ENCODE results near the gene STMND1. TPM values are rescaled to one million over a fixed set of nuclear protein-coding genes. Genes with fewer than 3 reads are reported as not detected.

STMND1 gene
- polyA plus RNA-seq, 1 donor from 2014 or later = 0.59 TPM

GRCh38 chr6:17081860-17082508 lies 19.9 kb upstream of the STMND1 start:
- H3K9me2 ChIP-seq (ENCODE audit: insufficient read depth, low read length) = no peaks in the 10 kb centered on the region
- H3K9me3 ChIP-seq (ENCODE audit: low read length) = no peaks in the 10 kb centered on the region
- H3K4me2 ChIP-seq (ENCODE audit: low read length) = no peak overlapping the region
- H3K27ac ChIP-seq (ENCODE audit: low read length) = no peak overlapping the region
- no peak overlapping the region for H3K9ac ChIP-seq (ENCODE audit: low read length)
- H3K36me3 ChIP-seq (ENCODE audit: insufficient read depth, low read length) = no peaks in the 10 kb centered on the region
- no peak overlapping the region for H2AFZ ChIP-seq (ENCODE audit: low read depth, low read length)
- no peaks in the 10 kb centered on the region for H4K20me1 ChIP-seq (ENCODE audit: insufficient read depth)
- no peaks in the 10 kb centered on the region for H3K27me3 ChIP-seq (ENCODE audit: insufficient read depth, low read depth, low read length)
- no peak overlapping the region for H3K4me3 ChIP-seq (ENCODE audit: low read length)
- no peak for TF ChIP-seq EP300 (conservative IDR thresholded peaks at IDR 0.05; ENCODE audit: poor library complexity, severe bottlenecking)
- TF ChIP-seq REST (IDR thresholded peaks at IDR 0.05; ENCODE audit: borderline replicate concordance) = no peak
- no peak for TF ChIP-seq MXI1 (conservative IDR thresholded peaks at IDR 0.05; ENCODE audit: poor library complexity, severe bottlenecking)
- TF ChIP-seq EZH2 (IDR thresholded peaks at IDR 0.05; ENCODE audit: borderline replicate concordance, insufficient read depth, low read length, poor library complexity, severe bottlenecking) = no peak
- TF ChIP-seq SMC3 (conservative IDR thresholded peaks at IDR 0.05; ENCODE audit: poor library complexity) = no peak
- TF ChIP-seq, protein P1, sequence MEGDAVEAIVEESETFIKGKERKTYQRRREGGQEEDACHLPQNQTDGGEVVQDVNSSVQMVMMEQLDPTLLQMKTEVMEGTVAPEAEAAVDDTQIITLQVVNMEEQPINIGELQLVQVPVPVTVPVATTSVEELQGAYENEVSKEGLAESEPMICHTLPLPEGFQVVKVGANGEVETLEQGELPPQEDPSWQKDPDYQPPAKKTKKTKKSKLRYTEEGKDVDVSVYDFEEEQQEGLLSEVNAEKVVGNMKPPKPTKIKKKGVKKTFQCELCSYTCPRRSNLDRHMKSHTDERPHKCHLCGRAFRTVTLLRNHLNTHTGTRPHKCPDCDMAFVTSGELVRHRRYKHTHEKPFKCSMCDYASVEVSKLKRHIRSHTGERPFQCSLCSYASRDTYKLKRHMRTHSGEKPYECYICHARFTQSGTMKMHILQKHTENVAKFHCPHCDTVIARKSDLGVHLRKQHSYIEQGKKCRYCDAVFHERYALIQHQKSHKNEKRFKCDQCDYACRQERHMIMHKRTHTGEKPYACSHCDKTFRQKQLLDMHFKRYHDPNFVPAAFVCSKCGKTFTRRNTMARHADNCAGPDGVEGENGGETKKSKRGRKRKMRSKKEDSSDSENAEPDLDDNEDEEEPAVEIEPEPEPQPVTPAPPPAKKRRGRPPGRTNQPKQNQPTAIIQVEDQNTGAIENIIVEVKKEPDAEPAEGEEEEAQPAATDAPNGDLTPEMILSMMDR (IDR thresholded peaks at IDR 0.05; ENCODE audit: poor library complexity, severe bottlenecking) = no peak
- TF ChIP-seq RAD21 (conservative IDR thresholded peaks at IDR 0.05) = no peak
- TF ChIP-seq POLR2AphosphoS5 (IDR thresholded peaks at IDR 0.05) = no peak
- no peak for TF ChIP-seq TAF1 (IDR thresholded peaks at IDR 0.05; ENCODE audit: low read depth)
- no peaks in the 10 kb centered on the region for H3F3A ChIP-seq (ENCODE audit: insufficient read depth, low read length, poor library complexity, severe bottlenecking)
- no peaks in the 10 kb centered on the region for H3K79me2 ChIP-seq (replicated peaks; ENCODE audit: insufficient read depth, low read length)

GRCh38 chr6:17083397-17083796 lies 18.5 kb upstream of the STMND1 start:
- Histone ChIP-seq H3K4me3 (ENCODE audit: low read length) (no peak overlapping the region), H4K20me1 (ENCODE audit: insufficient read depth) (no peaks in the 10 kb centered on the region), H3K79me2 (replicated peaks; ENCODE audit: insufficient read depth, low read length) (no peaks in the 10 kb centered on the region), H3K27me3 (ENCODE audit: insufficient read depth, low read depth, low read length) (no peaks in the 10 kb centered on the region), H3K27ac (ENCODE audit: low read length) (no peak overlapping the region), H3F3A (ENCODE audit: insufficient read depth, low read length, poor library complexity, severe bottlenecking) (no peaks in the 10 kb centered on the region), H3K4me2 (ENCODE audit: low read length) (no peak overlapping the region), H3K9me3 (ENCODE audit: low read length) (no peaks in the 10 kb centered on the region), H3K36me3 (ENCODE audit: insufficient read depth, low read length) (no peaks in the 10 kb centered on the region), H3K9me2 (ENCODE audit: insufficient read depth, low read length) (no peaks in the 10 kb centered on the region), H3K9ac (ENCODE audit: low read length) (no peak overlapping the region), H2AFZ (ENCODE audit: low read depth, low read length) (no peak overlapping the region)
- TF ChIP-seq, protein P1 (IDR thresholded peaks at IDR 0.05; ENCODE audit: poor library complexity, severe bottlenecking) = no peak
- TF ChIP-seq REST (IDR thresholded peaks at IDR 0.05; ENCODE audit: borderline replicate concordance) = no peak
- TF ChIP-seq TAF1 (IDR thresholded peaks at IDR 0.05; ENCODE audit: low read depth) = no peak
- no peak for TF ChIP-seq SMC3 (conservative IDR thresholded peaks at IDR 0.05; ENCODE audit: poor library complexity)
- no peak for TF ChIP-seq EZH2 (IDR thresholded peaks at IDR 0.05; ENCODE audit: borderline replicate concordance, insufficient read depth, low read length, poor library complexity, severe bottlenecking)
- no peak for TF ChIP-seq RAD21 (conservative IDR thresholded peaks at IDR 0.05)
- no peak for TF ChIP-seq POLR2AphosphoS5 (IDR thresholded peaks at IDR 0.05)
- no peak for TF ChIP-seq EP300 (conservative IDR thresholded peaks at IDR 0.05; ENCODE audit: poor library complexity, severe bottlenecking)
- no peak for TF ChIP-seq MXI1 (conservative IDR thresholded peaks at IDR 0.05; ENCODE audit: poor library complexity, severe bottlenecking)

Measured in neural cell (in vitro differentiated cells).